ENCODE results near the gene TNNI3K. TPM values are rescaled to one million over a fixed set of nuclear protein-coding genes. Genes with fewer than 3 reads are reported as not detected.

Gene TNNI3K
- polyA plus RNA-seq, 1 donor (not counting 4 experiments of a cell fraction or from before 2014, with no cell fraction given), result 0.41 TPM

DNA sequence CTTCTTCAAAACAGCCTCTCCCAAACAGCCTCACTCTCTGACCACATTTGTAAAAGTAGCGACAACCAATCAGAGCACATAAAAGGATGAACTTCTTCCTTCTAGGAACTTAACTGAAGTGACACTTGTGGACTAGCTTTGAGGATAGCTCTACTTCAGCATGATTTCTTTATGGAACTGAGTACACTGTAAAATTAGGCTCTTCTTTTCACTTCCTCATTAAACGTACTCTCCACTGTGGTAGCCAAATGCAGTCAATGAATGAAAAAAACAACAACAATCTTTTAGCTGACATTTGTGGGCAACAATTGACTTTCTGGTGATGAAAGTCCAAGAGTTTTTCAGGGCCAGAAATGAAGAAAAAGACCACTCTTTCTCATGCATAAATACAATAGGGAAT lies 267.7 kb downstream of the TNNI3K start:
- no peaks in the 10 kb centered on the region for H3K9me3 ChIP-seq (ENCODE audit: control insufficient read depth, low read depth, low read length)
- H3K9me1 ChIP-seq (ENCODE audit: control insufficient read depth, extremely low read depth, insufficient read depth, low read length), result no peaks in the 10 kb centered on the region
- no peak for FAIRE-seq
- H3K9ac ChIP-seq (ENCODE audit: control insufficient read depth, extremely low read depth, insufficient read depth, low read length), result no peak overlapping the region
- no peaks in the 10 kb centered on the region for H3K36me3 ChIP-seq (ENCODE audit: control insufficient read depth in 2 of 2, extremely low read depth in 1 of 2, insufficient read depth in 2 of 2, low read length in 2 of 2)
- H3K4me1 ChIP-seq (ENCODE audit: control insufficient read depth, extremely low read depth, insufficient read depth, low read length), result no peaks in the 10 kb centered on the region
- DNase-seq (ENCODE audit: low read depth, low spot score), result no peak
- no peaks in the 10 kb centered on the region for H3K27me3 ChIP-seq (ENCODE audit: control insufficient read depth, extremely low read depth, insufficient read depth, low read length)
- H4K20me1 ChIP-seq (ENCODE audit: control insufficient read depth, extremely low read depth, insufficient read depth, low read length), result no peaks in the 10 kb centered on the region
- no peak for TF ChIP-seq EZH2 (IDR thresholded peaks at IDR 0.05; ENCODE audit: low read length)
- TF ChIP-seq, protein P1, sequence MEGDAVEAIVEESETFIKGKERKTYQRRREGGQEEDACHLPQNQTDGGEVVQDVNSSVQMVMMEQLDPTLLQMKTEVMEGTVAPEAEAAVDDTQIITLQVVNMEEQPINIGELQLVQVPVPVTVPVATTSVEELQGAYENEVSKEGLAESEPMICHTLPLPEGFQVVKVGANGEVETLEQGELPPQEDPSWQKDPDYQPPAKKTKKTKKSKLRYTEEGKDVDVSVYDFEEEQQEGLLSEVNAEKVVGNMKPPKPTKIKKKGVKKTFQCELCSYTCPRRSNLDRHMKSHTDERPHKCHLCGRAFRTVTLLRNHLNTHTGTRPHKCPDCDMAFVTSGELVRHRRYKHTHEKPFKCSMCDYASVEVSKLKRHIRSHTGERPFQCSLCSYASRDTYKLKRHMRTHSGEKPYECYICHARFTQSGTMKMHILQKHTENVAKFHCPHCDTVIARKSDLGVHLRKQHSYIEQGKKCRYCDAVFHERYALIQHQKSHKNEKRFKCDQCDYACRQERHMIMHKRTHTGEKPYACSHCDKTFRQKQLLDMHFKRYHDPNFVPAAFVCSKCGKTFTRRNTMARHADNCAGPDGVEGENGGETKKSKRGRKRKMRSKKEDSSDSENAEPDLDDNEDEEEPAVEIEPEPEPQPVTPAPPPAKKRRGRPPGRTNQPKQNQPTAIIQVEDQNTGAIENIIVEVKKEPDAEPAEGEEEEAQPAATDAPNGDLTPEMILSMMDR (optimal IDR thresholded peaks at IDR 0.05 in 1 of 3, IDR thresholded peaks at IDR 0.05 in 1 of 3, conservative IDR thresholded peaks at IDR 0.05 in 1 of 3; ENCODE audit: extremely low read depth in 1 of 3, insufficient read depth in 2 of 3, low read length in 3 of 3), result no peak
- H3K27ac ChIP-seq (ENCODE audit: control insufficient read depth, insufficient read depth, low read length), result no peak overlapping the region
- dilution Hi-C loops (cut with MboI; ENCODE audit: extremely low pct_ligation_motif_present, low sequenced_read_pairs), result no loop called here
- no peak overlapping the region for H3K4me3 ChIP-seq (ENCODE audit: control insufficient read depth in 2 of 3, extremely low read depth in 1 of 3, insufficient read depth in 2 of 3, low read depth in 1 of 3, low read length in 3 of 3)
- no peak overlapping the region for H3K4me2 ChIP-seq (ENCODE audit: control insufficient read depth, extremely low read depth, insufficient read depth, low read depth, low read length)
- no peaks in the 10 kb centered on the region for H3K79me2 ChIP-seq (ENCODE audit: control insufficient read depth, insufficient read depth, low read length)
- H2AFZ ChIP-seq (ENCODE audit: control insufficient read depth, low read length), result no peak overlapping the region

DNA sequence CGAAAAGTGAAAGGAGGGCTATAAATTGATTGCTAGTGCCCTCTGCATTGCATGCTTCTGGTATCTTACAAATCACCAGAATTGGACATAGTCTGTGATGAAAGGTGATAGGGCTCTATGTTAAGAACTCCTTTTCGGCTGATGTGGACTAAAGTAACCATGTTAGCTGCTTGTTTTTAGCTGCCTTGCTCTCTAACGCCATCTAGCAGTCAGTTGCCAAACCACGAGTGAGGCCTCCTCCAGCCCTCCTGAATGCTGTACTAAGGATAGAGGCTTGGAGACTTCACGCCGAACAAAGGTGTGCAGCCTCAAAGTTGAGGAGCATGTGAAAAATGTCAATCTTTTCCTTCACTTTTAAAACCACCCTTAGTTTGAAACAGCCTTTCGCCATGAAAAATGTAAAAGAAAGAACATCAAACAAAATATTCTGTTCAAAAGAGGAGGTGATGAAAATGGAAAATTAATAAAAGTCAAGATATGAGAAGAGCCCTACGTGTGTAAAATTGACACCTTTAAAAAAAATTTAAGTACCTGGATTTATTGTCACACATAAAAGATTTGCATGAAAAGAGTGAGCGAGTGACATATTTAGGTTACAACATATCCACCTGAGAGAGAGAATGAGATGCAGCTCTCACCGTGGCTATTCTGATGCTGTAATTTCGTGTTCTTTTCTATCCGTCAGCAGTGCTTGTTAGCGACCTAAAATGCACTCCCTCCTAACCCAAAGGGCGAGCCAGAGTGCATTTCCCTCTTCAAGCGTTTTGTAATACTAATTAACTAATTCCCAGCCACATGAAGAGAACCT lies 269.1 kb downstream of the TNNI3K start:
- H3K9me3 ChIP-seq (ENCODE audit: control insufficient read depth, low read depth, low read length), result no peaks in the 10 kb centered on the region
- H3K9ac ChIP-seq (ENCODE audit: control insufficient read depth, extremely low read depth, insufficient read depth, low read length), result no peak overlapping the region
- no peak overlapping the region for H3K27ac ChIP-seq (ENCODE audit: control insufficient read depth, insufficient read depth, low read length)
- H3K27me3 ChIP-seq (ENCODE audit: control insufficient read depth, extremely low read depth, insufficient read depth, low read length), result no peaks in the 10 kb centered on the region
- FAIRE-seq, result no peak
- H3K4me1 ChIP-seq (ENCODE audit: control insufficient read depth, extremely low read depth, insufficient read depth, low read length), result no peaks in the 10 kb centered on the region
- dilution Hi-C loops (cut with MboI; ENCODE audit: extremely low pct_ligation_motif_present, low sequenced_read_pairs), result no loop called here
- H3K4me3 ChIP-seq (ENCODE audit: control insufficient read depth in 2 of 3, extremely low read depth in 1 of 3, insufficient read depth in 2 of 3, low read depth in 1 of 3, low read length in 3 of 3), result no peak overlapping the region
- no peak overlapping the region for H2AFZ ChIP-seq (ENCODE audit: control insufficient read depth, low read length)
- no peak for TF ChIP-seq EZH2 (IDR thresholded peaks at IDR 0.05; ENCODE audit: low read length)
- TF ChIP-seq, protein P1 (optimal IDR thresholded peaks at IDR 0.05 in 1 of 3, IDR thresholded peaks at IDR 0.05 in 1 of 3, conservative IDR thresholded peaks at IDR 0.05 in 1 of 3; ENCODE audit: extremely low read depth in 1 of 3, insufficient read depth in 2 of 3, low read length in 3 of 3), result peak; percentile 71 to 88 (median 77)
- no peaks in the 10 kb centered on the region for H4K20me1 ChIP-seq (ENCODE audit: control insufficient read depth, extremely low read depth, insufficient read depth, low read length)
- H3K4me2 ChIP-seq (ENCODE audit: control insufficient read depth, extremely low read depth, insufficient read depth, low read depth, low read length), result no peak overlapping the region
- no peaks in the 10 kb centered on the region for H3K79me2 ChIP-seq (ENCODE audit: control insufficient read depth, insufficient read depth, low read length)
- H3K9me1 ChIP-seq (ENCODE audit: control insufficient read depth, extremely low read depth, insufficient read depth, low read length), result no peaks in the 10 kb centered on the region
- DNase-seq (ENCODE audit: low read depth, low spot score), result no peak
- H3K36me3 ChIP-seq (ENCODE audit: control insufficient read depth in 2 of 2, extremely low read depth in 1 of 2, insufficient read depth in 2 of 2, low read length in 2 of 2), result no peaks in the 10 kb centered on the region
